Astrocyte of the cerebellum (primary cell): Measurements from ENCODE around the gene LY86.

ENCODE experiments used
- DNase-seq: peaks from one replicate; pipeline ENCODE4 v3.0.0-alpha.2; 2011; ENCODE audit warnings: low read depth
- H3K4me3 ChIP-seq: 2 replicates; pipeline ENCODE4 v1.5.1; 2011; ENCODE audit warnings: mild to moderate bottlenecking, low read depth, low read length, moderate library complexity
- CTCF ChIP-seq: IDR thresholded peaks from 2 replicates; pipeline ENCODE4 v1.5.1; 2012; ENCODE audit warnings: low read length, low read depth, moderate library complexity, mild to moderate bottlenecking; ENCODE audit errors: missing control alignments
- in situ Hi-C: cut with HindIII; loops from 2 replicates; pipeline ENCODE4 v1.10.0; 2017; ENCODE audit warnings: low sequenced_read_pairs

The LY86 gene

GRCh38 chr6:6616656-6617055 is 28.1 kb downstream of the LY86 start:
- no peak overlapping the region for H3K4me3 ChIP-seq
- in situ Hi-C loops, result no loop called here
- no peak for DNase-seq
- TF ChIP-seq CTCF, result no peak

- in situ Hi-C loops, result no loop called here
- no peak overlapping the region for H3K4me3 ChIP-seq
- TF ChIP-seq CTCF, result no peak
These were observed 30.7 kb downstream of the LY86 start for GRCh38 chr6:6619021-6619794.

GRCh38 chr6:6620766-6621425 is 32.4 kb downstream of the LY86 start:
- no peak for TF ChIP-seq CTCF
- DNase-seq, result no peak
- H3K4me3 ChIP-seq, result no peak overlapping the region
- in situ Hi-C loops, result no loop called here

More at GRCh38 chr6:6619021-6619794, 30.7 kb downstream of the LY86 start:
- DNase-seq, result no peak

GRCh38 chr6:6622501-6622900 is 34.0 kb downstream of the LY86 start:
- no peak for DNase-seq

GRCh38 chr6:6623553-6623952 is 35.0 kb downstream of the LY86 start:
- no peak for DNase-seq
- in situ Hi-C loops, result no loop called here
- no peak for TF ChIP-seq CTCF
- H3K4me3 ChIP-seq, result no peak overlapping the region

More at GRCh38 chr6:6622501-6622900, 34.0 kb downstream of the LY86 start:
- no peak for TF ChIP-seq CTCF
- in situ Hi-C loops, result no loop called here
- no peak overlapping the region for H3K4me3 ChIP-seq

- TF ChIP-seq CTCF, result no peak
These were observed 35.9 kb downstream of the LY86 start for GRCh38 chr6:6624269-6624990.

More at GRCh38 chr6:6624269-6624990, 35.9 kb downstream of the LY86 start:
- in situ Hi-C loops, result no loop called here
- DNase-seq, result no peak
- H3K4me3 ChIP-seq, result no peak overlapping the region
